ENCODE data around the gene CCDC33. TPM values are rescaled to one million over a fixed set of nuclear protein-coding genes. Genes with fewer than 3 reads are reported as not detected.

The CCDC33 gene
- total RNA-seq, 1 donor from 2014 or later, result not detected

DNA sequence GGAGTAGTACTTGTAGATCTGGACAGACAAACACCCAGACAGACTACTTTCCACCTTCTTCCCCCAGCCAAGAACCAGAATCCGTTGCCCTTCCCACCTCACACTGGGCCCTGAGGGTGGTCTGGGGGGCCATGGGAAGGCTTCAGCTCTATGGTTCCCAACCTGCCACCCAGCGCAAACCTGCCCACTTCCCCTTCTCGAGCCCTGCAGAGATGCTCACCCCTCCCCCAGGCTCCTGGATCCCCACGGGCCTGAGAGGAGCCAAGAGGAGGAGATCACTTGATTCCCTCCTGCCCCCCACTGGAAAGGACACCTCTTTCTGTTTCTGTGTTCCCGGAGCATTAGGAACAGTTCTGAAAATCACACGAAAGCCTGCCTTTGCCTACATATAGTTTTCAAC is 42.2 kb upstream of the CCDC33 start:
- H3K27me3 Mint-ChIP-seq (ENCODE audit: unreplicated experiment), result no peaks in the 10 kb centered on the region
- no peaks in the 10 kb centered on the region for H3K9me3 Mint-ChIP-seq (ENCODE audit: unreplicated experiment)
- H3K27ac Mint-ChIP-seq (ENCODE audit: unreplicated experiment), result no peak overlapping the region
- no peak for DNase-seq (ENCODE audit: extremely low spot score, unreplicated experiment)
- peak overlapping the region; percentile 18 for H3K4me3 Mint-ChIP-seq (ENCODE audit: unreplicated experiment)
- TF ChIP-seq, protein P1, sequence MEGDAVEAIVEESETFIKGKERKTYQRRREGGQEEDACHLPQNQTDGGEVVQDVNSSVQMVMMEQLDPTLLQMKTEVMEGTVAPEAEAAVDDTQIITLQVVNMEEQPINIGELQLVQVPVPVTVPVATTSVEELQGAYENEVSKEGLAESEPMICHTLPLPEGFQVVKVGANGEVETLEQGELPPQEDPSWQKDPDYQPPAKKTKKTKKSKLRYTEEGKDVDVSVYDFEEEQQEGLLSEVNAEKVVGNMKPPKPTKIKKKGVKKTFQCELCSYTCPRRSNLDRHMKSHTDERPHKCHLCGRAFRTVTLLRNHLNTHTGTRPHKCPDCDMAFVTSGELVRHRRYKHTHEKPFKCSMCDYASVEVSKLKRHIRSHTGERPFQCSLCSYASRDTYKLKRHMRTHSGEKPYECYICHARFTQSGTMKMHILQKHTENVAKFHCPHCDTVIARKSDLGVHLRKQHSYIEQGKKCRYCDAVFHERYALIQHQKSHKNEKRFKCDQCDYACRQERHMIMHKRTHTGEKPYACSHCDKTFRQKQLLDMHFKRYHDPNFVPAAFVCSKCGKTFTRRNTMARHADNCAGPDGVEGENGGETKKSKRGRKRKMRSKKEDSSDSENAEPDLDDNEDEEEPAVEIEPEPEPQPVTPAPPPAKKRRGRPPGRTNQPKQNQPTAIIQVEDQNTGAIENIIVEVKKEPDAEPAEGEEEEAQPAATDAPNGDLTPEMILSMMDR (IDR thresholded peaks at IDR 0.05), result no peak
- peaks cover 3% of the 10 kb centered on the region for H3K36me3 Mint-ChIP-seq (ENCODE audit: unreplicated experiment)
- peaks cover 43% of the 10 kb centered on the region for H3K4me1 Mint-ChIP-seq (ENCODE audit: unreplicated experiment)

- DNase-seq (ENCODE audit: extremely low spot score, unreplicated experiment), result no peak
- H3K27ac Mint-ChIP-seq (ENCODE audit: unreplicated experiment), result no peak overlapping the region
Measured at GRCh38 chr15:74194572-74195559, 41.3 kb upstream of the CCDC33 start.

DNA sequence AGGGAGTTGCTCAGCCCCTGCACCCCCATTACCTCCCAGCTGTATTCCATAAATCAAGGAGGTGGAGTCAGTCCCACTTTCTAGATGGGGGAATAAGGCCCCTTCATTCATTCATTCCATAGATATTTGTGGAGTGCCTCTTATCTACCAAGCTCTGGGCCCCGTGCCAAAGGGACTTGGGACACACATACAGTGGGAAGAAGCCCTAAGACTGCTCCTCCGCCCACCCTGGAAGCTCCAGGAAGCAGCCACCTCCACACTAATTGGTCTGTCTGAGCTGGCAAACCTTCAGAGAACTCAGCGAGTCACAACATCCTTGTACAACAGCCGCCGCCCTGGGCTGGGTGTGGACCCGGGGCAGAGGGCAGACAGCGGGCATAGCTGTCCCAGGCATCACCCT is 40.0 kb upstream of the CCDC33 start:
- TF ChIP-seq, protein P1 (IDR thresholded peaks at IDR 0.05), result no peak
- Mint-ChIP-seq H3K36me3 (ENCODE audit: unreplicated experiment) (peaks cover 3% of the 10 kb centered on the region), H3K9me3 (ENCODE audit: unreplicated experiment) (no peaks in the 10 kb centered on the region), H3K27me3 (ENCODE audit: unreplicated experiment) (no peaks in the 10 kb centered on the region), H3K4me3 (ENCODE audit: unreplicated experiment) (no peak overlapping the region), H3K4me1 (ENCODE audit: unreplicated experiment) (peaks cover 59% of the 10 kb centered on the region), H3K27ac (ENCODE audit: unreplicated experiment) (no peak overlapping the region)
- no peak for DNase-seq (ENCODE audit: extremely low spot score, unreplicated experiment)

More at GRCh38 chr15:74194572-74195559, 41.3 kb upstream of the CCDC33 start:
- Mint-ChIP-seq H3K27me3 (ENCODE audit: unreplicated experiment) (no peaks in the 10 kb centered on the region), H3K9me3 (ENCODE audit: unreplicated experiment) (no peaks in the 10 kb centered on the region), H3K36me3 (ENCODE audit: unreplicated experiment) (peaks cover 3% of the 10 kb centered on the region), H3K4me1 (ENCODE audit: unreplicated experiment) (peaks cover 46% of the 10 kb centered on the region), H3K4me3 (ENCODE audit: unreplicated experiment) (no peak overlapping the region)
- TF ChIP-seq, protein P1 (IDR thresholded peaks at IDR 0.05), result no peak

GRCh38 chr15:74197176-74197965 is 38.8 kb upstream of the CCDC33 start:
- no peaks in the 10 kb centered on the region for H3K27me3 Mint-ChIP-seq (ENCODE audit: unreplicated experiment)
- no peaks in the 10 kb centered on the region for H3K9me3 Mint-ChIP-seq (ENCODE audit: unreplicated experiment)
- H3K36me3 Mint-ChIP-seq (ENCODE audit: unreplicated experiment), result no peaks in the 10 kb centered on the region
- no peak overlapping the region for H3K4me3 Mint-ChIP-seq (ENCODE audit: unreplicated experiment)
- H3K4me1 Mint-ChIP-seq (ENCODE audit: unreplicated experiment), result peaks cover 66% of the 10 kb centered on the region
- DNase-seq (ENCODE audit: extremely low spot score, unreplicated experiment), result no peak
- no peak overlapping the region for H3K27ac Mint-ChIP-seq (ENCODE audit: unreplicated experiment)
- TF ChIP-seq, protein P1 (IDR thresholded peaks at IDR 0.05), result no peak

DNA sequence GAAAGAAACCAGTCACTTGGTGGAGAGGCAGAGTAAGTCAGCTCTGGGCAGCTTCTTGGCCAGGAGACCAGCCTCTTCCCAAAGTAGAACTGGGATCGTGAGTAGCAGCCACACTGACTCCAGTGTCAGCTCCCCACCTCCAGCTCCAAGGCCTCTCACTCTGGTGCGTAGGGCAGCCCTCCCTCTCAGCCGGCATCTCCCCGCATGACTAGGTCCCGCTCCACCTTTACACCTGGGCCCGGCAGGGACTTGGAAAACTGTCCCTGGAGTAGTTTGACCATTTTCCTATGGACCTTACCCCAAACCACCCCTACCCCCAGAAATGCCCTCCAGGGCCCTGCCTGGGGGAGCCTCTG is 36.9 kb upstream of the CCDC33 start:
- H3K4me1 Mint-ChIP-seq (ENCODE audit: unreplicated experiment), result peaks cover 69% of the 10 kb centered on the region
- no peaks in the 10 kb centered on the region for H3K9me3 Mint-ChIP-seq (ENCODE audit: unreplicated experiment)
- no peak overlapping the region for H3K4me3 Mint-ChIP-seq (ENCODE audit: unreplicated experiment)
- TF ChIP-seq, protein P1 (IDR thresholded peaks at IDR 0.05), result no peak
- no peaks in the 10 kb centered on the region for H3K27me3 Mint-ChIP-seq (ENCODE audit: unreplicated experiment)
- no peak for DNase-seq (ENCODE audit: extremely low spot score, unreplicated experiment)
- no peak overlapping the region for H3K27ac Mint-ChIP-seq (ENCODE audit: unreplicated experiment)
- no peaks in the 10 kb centered on the region for H3K36me3 Mint-ChIP-seq (ENCODE audit: unreplicated experiment)

All from osteocyte (in vitro differentiated cells).